Adrenal gland (tissue), 12 donors: Measurements from ENCODE around the gene CD1C. TPM values are rescaled to one million over a fixed set of nuclear protein-coding genes. Genes with fewer than 3 reads are reported as not detected.

Experiments
- DNase-seq, 7 donors: peaks; one replicate each; pipeline ENCODE4 v3.0.0-alpha.2; 2019 to 2020
- H3K27ac ChIP-seq, 5 donors: fragments of 200-600 bp; sonication (generic) in 4 of 5; 1 replicate in 3 of 5; 2 replicates in 2 of 5; pipeline versions ENCODE4 v1.5.1 to v1.8.0; 2016 to 2020; ENCODE audit warnings: mild to moderate bottlenecking in 1 of 5
- H3K27me3 ChIP-seq: fragments of 200-600 bp; 2 replicates; pipeline ENCODE4 v1.8.0; 2021
- H3K36me3 ChIP-seq, 2 donors: fragments of 200-600 bp; replicated peaks in 1 of 2; 1 replicate in 1 of 2; 2 replicates in 1 of 2; pipeline versions ENCODE4 v1.5.1 to v1.8.0; 2018 to 2022
- H3K4me1 ChIP-seq, 2 donors: fragments of 200-600 bp; replicated peaks in 1 of 2; 1 replicate in 1 of 2; 2 replicates in 1 of 2; pipeline versions ENCODE4 v1.5.1 to v1.8.0; 2018 to 2021
- H3K4me3 ChIP-seq, 4 donors: fragments of 200-600 bp; sonication (generic) in 3 of 4; one replicate each; pipeline ENCODE4 v1.5.1; 2016 to 2018
- H3K9me3 ChIP-seq, 3 donors: fragments of 200-600 bp; sonication (generic) in 1 of 3; replicated peaks in 1 of 3; 1 replicate in 2 of 3; 2 replicates in 1 of 3; pipeline versions ENCODE4 v1.5.1 to v1.8.0; 2016 to 2021
- POLR2A ChIP-seq, 2 donors: fragments of 450-650 bp; IDR thresholded peaks; one replicate each; pipeline ENCODE4 v1.6.1; 2017; ENCODE audit warnings: antibody characterized with exemption in 2 of 2, mild to moderate bottlenecking in 2 of 2, moderate library complexity in 1 of 2
- WGBS, 4 donors: extraction: QIAGEN DNeasy Blood & Tissue Kit in 2 of 4; methylation state at CpG; one replicate each; pipeline versions ENCODE4 v1.1.5 to v1.1.7; 2013 to 2017; 5-methylcytosine and 5-hydroxymethylcytosine counted together
- intact Hi-C, 2 donors: fragments of 100-400 bp; cut with DNase I; formaldehyde crosslinking; loops; one replicate each; pipeline versions ENCODE4 v1.14.1 to v1.15.0; 2022 to 2023
- polyA plus RNA-seq, 3 donors: library from polyadenylated mRNA; stranded (reverse); fragments of 200-250 nt in 2 of 3; fragments of 350-450 nt in 1 of 3; fragmentation: Illumina TruSeq in 1 of 3; extraction: RNeasy Lipid Tissue Mini Kit (QIAGEN cat#74804) in 1 of 3; gene quantifications; one replicate each; pipeline ENCODE4 v1.2.3, GENCODE V29; 2013 to 2014
- total RNA-seq, 9 donors: library from RNA; depleted of rRNA in 4 of 9; stranded (reverse); fragments of >200 nt in 4 of 9; fragments of 120-200 nt in 1 of 9; fragmentation: NEBNext Ultra II Directional in 1 of 9; extraction: Animal tissue kit (Norgen Biotek cat#: 25700) in 1 of 9; gene quantifications; one replicate each; pipeline versions ENCODE4 v1.1.0 to v1.2.4, GENCODE V29; 2013 to 2023
- TF ChIP-seq, protein P1 (sequence below), 6 experiments: fragments of 450-650 bp in 4 of 6; fragments of 200-600 bp in 2 of 6; sonication (generic) in 1 of 6; IDR thresholded peaks; 1 replicate in 5 of 6; 2 replicates in 1 of 6; pipeline versions ENCODE4 v1.5.1 to v1.8.0; 2016 to 2021; ENCODE audit warnings: antibody characterized with exemption in 6 of 6, mild to moderate bottlenecking in 2 of 6, moderate library complexity in 1 of 6
- donor health status: healthy with polysubstance abuse.
- donor health status: Bipolar disorder and iron deficiency.
- donor health status: DM: yes; HTN: yes; CAD: no.
- donor health status: DM: no; HTN: no; CAD: no.
- donor health status: DM: no; HTN: no; CAD: no.
- donor health status: DM: yes; HTN: yes; CAD: no.

Gene CD1C
- total and polyA plus RNA-seq, 12 donors: 0.11 to 0.94 (median 0.27) TPM; not detected in 9

DNA sequence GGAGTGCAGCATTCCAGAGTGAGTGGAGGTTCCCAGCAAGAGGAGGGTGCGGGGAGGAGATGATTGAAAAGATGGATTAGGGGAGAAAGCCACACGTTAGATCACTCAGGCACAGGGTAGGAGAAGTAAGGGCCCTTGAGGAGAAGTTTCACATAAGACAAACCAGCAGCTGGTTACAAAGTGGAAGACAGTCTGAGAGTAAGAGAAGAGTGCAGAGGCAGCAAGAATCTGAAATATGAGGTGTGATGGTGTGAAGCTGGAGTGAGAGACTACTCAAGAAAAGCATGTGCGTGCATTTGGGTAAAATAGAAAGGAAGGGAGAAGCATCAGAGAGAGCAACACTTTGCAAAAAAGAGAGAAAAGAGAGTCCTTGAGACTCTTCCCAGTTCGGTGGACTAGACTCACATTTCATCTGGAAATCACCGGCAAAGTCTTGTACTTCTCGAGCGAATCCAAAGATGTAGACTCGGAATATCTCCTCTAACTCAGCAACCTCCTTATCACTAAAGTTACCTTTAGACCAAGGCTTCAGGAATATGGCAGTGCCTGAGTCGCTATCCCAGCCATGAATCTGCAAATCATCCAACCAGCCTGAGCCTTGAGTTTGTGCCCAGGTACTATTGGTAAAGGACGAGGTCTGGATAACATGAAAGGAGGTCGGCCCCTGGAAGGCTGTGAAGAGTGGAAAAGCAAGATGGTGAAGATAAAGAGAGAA lies 40.8 kb downstream of the CD1C start:
- intact Hi-C loops: no loop called here
- 69 to 75% (median 70%) methylated on average over 11 of the region's 11 CpGs for WGBS, 4 donors
- Histone ChIP-seq H3K27me3 (no peaks in the 10 kb centered on the region), H3K4me1 (no peaks in the 10 kb centered on the region), H3K27ac (no peak overlapping the region), H3K4me3 (no peak overlapping the region), H3K9me3 (no peaks in the 10 kb centered on the region), H3K36me3 (no peaks in the 10 kb centered on the region)
- TF ChIP-seq, protein P1, sequence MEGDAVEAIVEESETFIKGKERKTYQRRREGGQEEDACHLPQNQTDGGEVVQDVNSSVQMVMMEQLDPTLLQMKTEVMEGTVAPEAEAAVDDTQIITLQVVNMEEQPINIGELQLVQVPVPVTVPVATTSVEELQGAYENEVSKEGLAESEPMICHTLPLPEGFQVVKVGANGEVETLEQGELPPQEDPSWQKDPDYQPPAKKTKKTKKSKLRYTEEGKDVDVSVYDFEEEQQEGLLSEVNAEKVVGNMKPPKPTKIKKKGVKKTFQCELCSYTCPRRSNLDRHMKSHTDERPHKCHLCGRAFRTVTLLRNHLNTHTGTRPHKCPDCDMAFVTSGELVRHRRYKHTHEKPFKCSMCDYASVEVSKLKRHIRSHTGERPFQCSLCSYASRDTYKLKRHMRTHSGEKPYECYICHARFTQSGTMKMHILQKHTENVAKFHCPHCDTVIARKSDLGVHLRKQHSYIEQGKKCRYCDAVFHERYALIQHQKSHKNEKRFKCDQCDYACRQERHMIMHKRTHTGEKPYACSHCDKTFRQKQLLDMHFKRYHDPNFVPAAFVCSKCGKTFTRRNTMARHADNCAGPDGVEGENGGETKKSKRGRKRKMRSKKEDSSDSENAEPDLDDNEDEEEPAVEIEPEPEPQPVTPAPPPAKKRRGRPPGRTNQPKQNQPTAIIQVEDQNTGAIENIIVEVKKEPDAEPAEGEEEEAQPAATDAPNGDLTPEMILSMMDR (IDR thresholded peaks at IDR 0.05): no peak
- no peak for TF ChIP-seq POLR2A (IDR thresholded peaks at IDR 0.05)
- no peak for DNase-seq

GRCh38 chr1:158331106-158331425 lies 41.3 kb downstream of the CD1C start:
- TF ChIP-seq, protein P1 (IDR thresholded peaks at IDR 0.05): no peak
- TF ChIP-seq POLR2A (IDR thresholded peaks at IDR 0.05): no peak
- intact Hi-C loops: no loop called here
- WGBS, 4 donors: 68 to 93% (median 83%) methylated on average over 1 of the region's 1 CpG

DNA sequence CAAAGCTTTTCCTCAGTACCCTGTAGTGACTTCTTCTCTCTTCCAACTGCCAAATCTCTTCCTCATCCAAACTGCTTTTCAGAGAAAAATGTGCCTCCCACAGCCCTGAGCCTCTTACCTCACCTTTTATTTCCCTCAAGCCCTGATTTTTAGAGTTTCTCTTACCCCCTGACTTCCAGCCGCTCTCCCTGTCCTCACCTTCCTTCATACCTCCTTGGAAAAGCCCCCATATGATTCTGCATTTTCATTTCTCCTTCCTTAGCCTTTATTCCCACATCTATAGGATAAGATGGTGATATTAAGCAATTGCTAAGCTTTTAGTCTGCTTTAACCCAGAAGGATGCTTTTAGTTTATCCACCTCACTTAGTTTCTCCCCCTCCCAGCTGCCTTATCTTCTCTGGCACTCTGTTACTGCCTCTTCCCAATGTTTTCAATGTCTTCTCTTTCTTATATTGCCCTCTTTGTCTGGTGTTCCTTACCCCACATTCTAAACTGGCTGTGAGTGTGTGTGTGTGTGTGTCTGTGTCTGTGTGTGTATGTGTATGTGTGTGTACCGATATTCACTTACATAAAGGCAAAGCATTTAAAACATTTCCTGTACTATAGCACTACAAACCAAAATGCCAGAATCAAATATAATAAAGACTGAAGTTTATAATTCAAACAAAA lies 41.9 kb downstream of the CD1C start, which contains the start of gene CD1B:
Gene CD1B, minus strand, starts transcription at position 51 of the 670 bp plus-strand sequence. CDS start 108 bp downstream, outside the sequence.
- intact Hi-C loops: no loop called here
- WGBS, 4 donors: 82 to 95% (median 84%) methylated on average over 2 of the region's 2 CpGs

More at GRCh38 chr1:158331106-158331425, 41.3 kb downstream of the CD1C start:
- H3K4me1 ChIP-seq: no peaks in the 10 kb centered on the region
- H3K9me3 ChIP-seq: no peaks in the 10 kb centered on the region
- no peak overlapping the region for H3K27ac ChIP-seq
- no peak overlapping the region for H3K4me3 ChIP-seq
- H3K36me3 ChIP-seq: no peaks in the 10 kb centered on the region
- H3K27me3 ChIP-seq: no peaks in the 10 kb centered on the region
- DNase-seq: no peak

More for the DNA sequence above, 41.9 kb downstream of the CD1C start, which contains the start of gene CD1B:
- DNase-seq: no peak
- H3K27me3 ChIP-seq: no peaks in the 10 kb centered on the region
- no peak for TF ChIP-seq POLR2A (IDR thresholded peaks at IDR 0.05)
- TF ChIP-seq, protein P1 (IDR thresholded peaks at IDR 0.05): no peak
- H3K36me3 ChIP-seq: no peaks in the 10 kb centered on the region
- H3K4me3 ChIP-seq: no peak within 1 kb of the TSS
- no peak within 1 kb of the TSS for H3K27ac ChIP-seq
- H3K4me1 ChIP-seq: no peaks in the 10 kb centered on the region
- H3K9me3 ChIP-seq: no peaks in the 10 kb centered on the region
